A549 (cell line): ENCODE results near the gene CYP4Z1. TPM values are rescaled to one million over a fixed set of nuclear protein-coding genes. Genes with fewer than 3 reads are reported as not detected.

ENCODE experiments used
- ATAC-seq, 2 experiments: fragments of 200-7000 bp in 1 of 2; fragments of >200 bp in 1 of 2; cut with Nextera tagmentation in 1 of 2; cut with Tn5 transposase in 1 of 2; 3 replicates each; pipeline versions ENCODE4 v1.8.0 to v1.9.1; 2018 to 2020; ENCODE audit warnings: mild to moderate bottlenecking in 1 of 2, moderate library complexity in 1 of 2
- CTCF ChIA-PET: fragments of 300-600 bp; sonication (Branson Sonifier 250); formaldehyde crosslinking; extraction: SDS; loops from one replicate; lab custom pipeline; 2021; ENCODE audit warnings: antibody characterized with exemption, inconsistent platforms; lab: Yijun Ruan, JAX
- POLR2A ChIA-PET: fragments of 350-600 bp; formaldehyde crosslinking; extraction: SDS; loops from one replicate; lab custom pipeline; 2021; ENCODE audit warnings: antibody characterized with exemption, inconsistent platforms; lab: Yijun Ruan, JAX
- DNase-seq, 2 experiments: peaks; one replicate each; pipeline versions ENCODE4 v3.0.0 to v3.0.0-alpha.2; 2011 to 2016; ENCODE audit warnings: low read depth in 1 of 2, low spot score in 1 of 2
- FAIRE-seq: peaks from 2 replicates; lab custom pipeline; 2011; peaks lifted over from hg19 to GRCh38; lab: Jason Lieb, UNC
- H3K27ac ChIP-seq, 2 experiments: fragments of >200 bp; sonication (Bioruptor Twin); formaldehyde crosslinking; 3 replicates each; pipeline ENCODE4 v1.5.1; 2016 to 2017
- H3K4me1 ChIP-seq: fragments of >200 bp; sonication (Bioruptor Twin); formaldehyde crosslinking; 3 replicates; pipeline ENCODE4 v1.6.1; 2016
- H3K4me2 ChIP-seq: fragments of >200 bp; sonication (Bioruptor Twin); formaldehyde crosslinking; 3 replicates; pipeline ENCODE4 v1.6.1; 2016
- H3K4me3 ChIP-seq: fragments of >200 bp; sonication (Bioruptor Twin); formaldehyde crosslinking; 3 replicates; pipeline ENCODE4 v1.5.1; 2016
- H3K9me3 ChIP-seq: fragments of >200 bp; sonication (Bioruptor Twin); formaldehyde crosslinking; 3 replicates; pipeline ENCODE4 v1.6.1; 2016
- BHLHE40 ChIP-seq: IDR thresholded peaks from 2 replicates; pipeline ENCODE4 v1.6.1; 2012; ENCODE audit warnings: low read depth, low read length, inconsistent platforms
- CEBPB ChIP-seq, 2 experiments: fragments of >200 bp in 1 of 2; sonication (Bioruptor Twin) in 1 of 2; formaldehyde crosslinking in 1 of 2; IDR thresholded peaks; 2 replicates each; pipeline ENCODE4 v1.6.1; 2012 to 2016
- CHD2 ChIP-seq: fragments of 150-350 bp; IDR thresholded peaks from 2 replicates; pipeline ENCODE4 v1.6.1; 2014; ENCODE audit warnings: low read length; ENCODE audit not compliant: partially characterized antibody
- CHD4 ChIP-seq: fragments of 200-600 bp; sonication (generic); IDR thresholded peaks from 2 replicates; pipeline ENCODE4 v1.6.1; 2016; ENCODE audit warnings: antibody characterized with exemption, mild to moderate bottlenecking, borderline replicate concordance
- FOSL2 ChIP-seq, 2 experiments: fragments of 450-650 bp in 1 of 2; fragments of >200 bp in 1 of 2; sonication (Bioruptor Twin) in 1 of 2; formaldehyde crosslinking; IDR thresholded peaks; 2 replicates each; pipeline versions ENCODE4 v1.5.0 to v1.6.1; 2016 to 2020; ENCODE audit warnings: mild to moderate bottlenecking in 1 of 2, moderate library complexity in 1 of 2
- HDAC2 ChIP-seq: fragments of 200-600 bp; sonication (generic); IDR thresholded peaks from 2 replicates; pipeline ENCODE4 v1.6.1; 2016
- HMGXB4 ChIP-seq: fragments of 250-450 bp; sonication (Bioruptor Pico); IDR thresholded peaks from 2 replicates; pipeline ENCODE4 v1.5.0; 2021; ENCODE audit warnings: mild to moderate bottlenecking, moderate library complexity, borderline replicate concordance
- HOXA7 ChIP-seq: fragments of 250-450 bp; sonication (Bioruptor Pico); IDR thresholded peaks from 2 replicates; pipeline ENCODE4 v1.5.0; 2020; ENCODE audit warnings: mild to moderate bottlenecking, moderate library complexity
- JUNB ChIP-seq: fragments of >200 bp; sonication (Bioruptor Twin); formaldehyde crosslinking; IDR thresholded peaks from 2 replicates; pipeline ENCODE4 v1.6.1; 2016
- MAX ChIP-seq: IDR thresholded peaks from 2 replicates; pipeline ENCODE4 v1.6.1; 2012
- MAZ ChIP-seq: fragments of 150-350 bp; IDR thresholded peaks from 2 replicates; pipeline ENCODE4 v1.6.1; 2014; ENCODE audit warnings: antibody characterized with exemption, low read depth, low read length, borderline replicate concordance
- MYC ChIP-seq: IDR thresholded peaks from 2 replicates; pipeline ENCODE4 v1.6.1; 2012; ENCODE audit warnings: mild to moderate bottlenecking, inconsistent platforms, low read length, improper control_type of control experiment, borderline replicate concordance
- NR3C1 ChIP-seq: fragments of >200 bp; sonication (Bioruptor Twin); formaldehyde crosslinking; IDR thresholded peaks from 3 replicates; pipeline ENCODE4 v1.6.1; 2017
- POLR2AphosphoS2 ChIP-seq: conservative IDR thresholded peaks from 2 replicates; pipeline ENCODE4 v1.6.1; 2012; ENCODE audit warnings: low read length, improper control_type of control experiment, inconsistent platforms
- RCOR1 ChIP-seq: fragments of 150-350 bp; IDR thresholded peaks from 2 replicates; pipeline ENCODE4 v1.6.1; 2014; ENCODE audit warnings: antibody characterized with exemption, low read length, low read depth
- SREBF2 ChIP-seq: fragments of 450-650 bp; IDR thresholded peaks from 2 replicates; pipeline ENCODE4 v1.6.1; 2014; ENCODE audit warnings: mild to moderate bottlenecking, moderate library complexity
- ZSCAN20 ChIP-seq: fragments of 250-450 bp; sonication (Bioruptor Pico); IDR thresholded peaks from 2 replicates; pipeline ENCODE4 v1.8.0; 2022; ENCODE audit warnings: mild to moderate bottlenecking, moderate library complexity
- WGBS: methylation state at CpG from one replicate; pipeline ENCODE4 v1.1.6; 2017; ENCODE audit errors: missing lambda C conversion rate; 5-methylcytosine and 5-hydroxymethylcytosine counted together
- polyA plus RNA-seq, 4 experiments: library from polyadenylated mRNA; depleted of rRNA in 3 of 4; stranded (reverse); fragments of >200 nt; fragmentation: RNase III in 1 of 4; extraction: RNeasy Plus Mini Kit Qiagen cat#74134 plus additional on column Dnase treatment in 1 of 4; gene quantifications; 2 replicates in 3 of 4; 3 replicates in 1 of 4; pipeline ENCODE4 v1.2.3, GENCODE V29; 2011 to 2017
- TF ChIP-seq, protein P1 (sequence below): fragments of 200-600 bp; sonication (generic); IDR thresholded peaks from 2 replicates; pipeline ENCODE4 v1.6.1; 2016; ENCODE audit warnings: antibody characterized with exemption, mild to moderate bottlenecking, moderate library complexity
- TF ChIP-seq, protein P2 (sequence below): IDR thresholded peaks from 2 replicates; pipeline ENCODE4 v1.6.1; 2012
- TF ChIP-seq, protein P3 (sequence below): fragments of 150-350 bp; IDR thresholded peaks from 2 replicates; pipeline ENCODE4 v1.6.1; 2014; ENCODE audit warnings: low read depth, mild to moderate bottlenecking, low read length

The CYP4Z1 gene
- polyA plus RNA-seq, 2 of the 4 experiments (the other 2 are of a cell fraction) = not detected

GRCh38 chr1:47031059-47031458, 36.0 kb upstream of the CYP4Z1 start:
- no peak overlapping the region for H3K4me2 ChIP-seq

GRCh38 chr1:47031585-47031984, 35.4 kb upstream of the CYP4Z1 start:
- Histone ChIP-seq H3K4me1 (no peaks in the 10 kb centered on the region; the same call in 2 of the 3 replicates), H3K9me3 (no peaks in the 10 kb centered on the region), H3K4me3 (no peak overlapping the region), H3K4me2 (no peak overlapping the region), H3K27ac (no peak overlapping the region)
- ChIA-PET POLR2A (no interaction called here), CTCF (no interaction called here)
- no peak for DNase-seq
- WGBS = 21% methylated on average over 3 of the region's 3 CpGs
- TF ChIP-seq CEBPB (IDR thresholded peaks at IDR 0.05) = no peak
- TF ChIP-seq, all 56 proteins: peak for 0
- ATAC-seq = no peak
- FAIRE-seq = no peak

More at GRCh38 chr1:47031059-47031458, 36.0 kb upstream of the CYP4Z1 start:
- no peak for FAIRE-seq
- no peak overlapping the region for H3K4me3 ChIP-seq
- no peaks in the 10 kb centered on the region for H3K9me3 ChIP-seq
- 3% methylated on average over 3 of the region's 3 CpGs for WGBS
- ChIA-PET CTCF (no interaction called here), POLR2A (no interaction called here)
- ATAC-seq = no peak
- no peak overlapping the region for H3K27ac ChIP-seq
- H3K4me1 ChIP-seq = no peaks in the 10 kb centered on the region; the same call in 2 of the 3 replicates
- DNase-seq = no peak
- TF ChIP-seq RCOR1 = no peak
- no peak for TF ChIP-seq HMGXB4
- no peak for TF ChIP-seq SREBF2
- TF ChIP-seq CEBPB (IDR thresholded peaks at IDR 0.05) = no peak
- no peak for TF ChIP-seq MAZ
- TF ChIP-seq FOSL2 (IDR thresholded peaks at IDR 0.05) = no peak
- TF ChIP-seq FOSL2 (CRISPR knock-in tag; IDR thresholded peaks at IDR 0.05) = no peak
- no peak for TF ChIP-seq POLR2AphosphoS2
- TF ChIP-seq MAX = no peak
- TF ChIP-seq HOXA7 (CRISPR knock-in tag) = no peak
- TF ChIP-seq JUNB = no peak
- no peak for TF ChIP-seq HDAC2
- TF ChIP-seq MYC = no peak
- TF ChIP-seq, protein P1, sequence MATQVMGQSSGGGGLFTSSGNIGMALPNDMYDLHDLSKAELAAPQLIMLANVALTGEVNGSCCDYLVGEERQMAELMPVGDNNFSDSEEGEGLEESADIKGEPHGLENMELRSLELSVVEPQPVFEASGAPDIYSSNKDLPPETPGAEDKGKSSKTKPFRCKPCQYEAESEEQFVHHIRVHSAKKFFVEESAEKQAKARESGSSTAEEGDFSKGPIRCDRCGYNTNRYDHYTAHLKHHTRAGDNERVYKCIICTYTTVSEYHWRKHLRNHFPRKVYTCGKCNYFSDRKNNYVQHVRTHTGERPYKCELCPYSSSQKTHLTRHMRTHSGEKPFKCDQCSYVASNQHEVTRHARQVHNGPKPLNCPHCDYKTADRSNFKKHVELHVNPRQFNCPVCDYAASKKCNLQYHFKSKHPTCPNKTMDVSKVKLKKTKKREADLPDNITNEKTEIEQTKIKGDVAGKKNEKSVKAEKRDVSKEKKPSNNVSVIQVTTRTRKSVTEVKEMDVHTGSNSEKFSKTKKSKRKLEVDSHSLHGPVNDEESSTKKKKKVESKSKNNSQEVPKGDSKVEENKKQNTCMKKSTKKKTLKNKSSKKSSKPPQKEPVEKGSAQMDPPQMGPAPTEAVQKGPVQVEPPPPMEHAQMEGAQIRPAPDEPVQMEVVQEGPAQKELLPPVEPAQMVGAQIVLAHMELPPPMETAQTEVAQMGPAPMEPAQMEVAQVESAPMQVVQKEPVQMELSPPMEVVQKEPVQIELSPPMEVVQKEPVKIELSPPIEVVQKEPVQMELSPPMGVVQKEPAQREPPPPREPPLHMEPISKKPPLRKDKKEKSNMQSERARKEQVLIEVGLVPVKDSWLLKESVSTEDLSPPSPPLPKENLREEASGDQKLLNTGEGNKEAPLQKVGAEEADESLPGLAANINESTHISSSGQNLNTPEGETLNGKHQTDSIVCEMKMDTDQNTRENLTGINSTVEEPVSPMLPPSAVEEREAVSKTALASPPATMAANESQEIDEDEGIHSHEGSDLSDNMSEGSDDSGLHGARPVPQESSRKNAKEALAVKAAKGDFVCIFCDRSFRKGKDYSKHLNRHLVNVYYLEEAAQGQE = no peak
- TF ChIP-seq CHD4 = no peak
- TF ChIP-seq, protein P2, sequence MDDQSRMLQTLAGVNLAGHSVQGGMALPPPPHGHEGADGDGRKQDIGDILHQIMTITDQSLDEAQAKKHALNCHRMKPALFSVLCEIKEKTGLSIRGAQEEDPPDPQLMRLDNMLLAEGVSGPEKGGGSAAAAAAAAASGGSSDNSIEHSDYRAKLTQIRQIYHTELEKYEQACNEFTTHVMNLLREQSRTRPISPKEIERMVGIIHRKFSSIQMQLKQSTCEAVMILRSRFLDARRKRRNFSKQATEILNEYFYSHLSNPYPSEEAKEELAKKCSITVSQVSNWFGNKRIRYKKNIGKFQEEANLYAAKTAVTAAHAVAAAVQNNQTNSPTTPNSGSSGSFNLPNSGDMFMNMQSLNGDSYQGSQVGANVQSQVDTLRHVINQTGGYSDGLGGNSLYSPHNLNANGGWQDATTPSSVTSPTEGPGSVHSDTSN = no peak
- TF ChIP-seq BHLHE40 = no peak
- TF ChIP-seq NR3C1 = no peak
- TF ChIP-seq CHD2 = no peak
- TF ChIP-seq, protein P3, sequence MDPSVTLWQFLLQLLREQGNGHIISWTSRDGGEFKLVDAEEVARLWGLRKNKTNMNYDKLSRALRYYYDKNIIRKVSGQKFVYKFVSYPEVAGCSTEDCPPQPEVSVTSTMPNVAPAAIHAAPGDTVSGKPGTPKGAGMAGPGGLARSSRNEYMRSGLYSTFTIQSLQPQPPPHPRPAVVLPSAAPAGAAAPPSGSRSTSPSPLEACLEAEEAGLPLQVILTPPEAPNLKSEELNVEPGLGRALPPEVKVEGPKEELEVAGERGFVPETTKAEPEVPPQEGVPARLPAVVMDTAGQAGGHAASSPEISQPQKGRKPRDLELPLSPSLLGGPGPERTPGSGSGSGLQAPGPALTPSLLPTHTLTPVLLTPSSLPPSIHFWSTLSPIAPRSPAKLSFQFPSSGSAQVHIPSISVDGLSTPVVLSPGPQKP = no peak
- no peak for TF ChIP-seq ZSCAN20
